Heart right ventricle (tissue), 16 donors: ENCODE data around the gene SCP2. TPM values are rescaled to one million over a fixed set of nuclear protein-coding genes. Genes with fewer than 3 reads are reported as not detected.

Experiments
- ATAC-seq, 8 donors: fragments of 200-7000 bp; cut with Tn5 transposase; one replicate each; pipeline ENCODE4 v1.9.1; 2020; ENCODE audit warnings: mild to moderate bottlenecking in 8 of 8, moderate library complexity in 8 of 8, moderate number of reproducible peaks in 1 of 8
- DNase-seq, 2 donors: peaks; one replicate each; pipeline ENCODE4 v3.0.0-alpha.2; 2020
- H3K27ac ChIP-seq, 10 donors: fragments of 200-600 bp; sonication (generic) in 2 of 10; one replicate each; pipeline versions ENCODE4 v1.5.0 to v1.8.0; 2020 to 2022; ENCODE audit warnings: mild to moderate bottlenecking in 3 of 10
- H3K27me3 ChIP-seq, 7 donors: fragments of 200-600 bp; one replicate each; pipeline ENCODE4 v1.8.0; 2021 to 2022; ENCODE audit warnings: mild to moderate bottlenecking in 2 of 7
- H3K36me3 ChIP-seq, 9 donors: fragments of 200-600 bp; sonication (generic) in 1 of 9; one replicate each; pipeline versions ENCODE4 v1.5.0 to v1.8.0; 2020 to 2022; ENCODE audit warnings: mild to moderate bottlenecking in 2 of 9
- H3K4me1 ChIP-seq, 9 donors: fragments of 200-600 bp; sonication (generic) in 1 of 9; one replicate each; pipeline versions ENCODE4 v1.5.0 to v1.8.0; 2020 to 2022; ENCODE audit warnings: mild to moderate bottlenecking in 4 of 9
- H3K4me3 ChIP-seq, 10 donors: fragments of 200-600 bp; sonication (generic) in 2 of 10; one replicate each; pipeline versions ENCODE4 v1.5.0 to v1.8.0; 2020 to 2022; ENCODE audit warnings: mild to moderate bottlenecking in 7 of 10, moderate library complexity in 2 of 10
- H3K9me3 ChIP-seq, 11 donors: fragments of 200-600 bp in 10 of 11; sonication (generic) in 2 of 11; one replicate each; pipeline versions ENCODE4 v1.5.0 to v1.8.0; 2013 to 2022; ENCODE audit warnings: mild to moderate bottlenecking in 2 of 11, control low read depth in 1 of 11, moderate library complexity in 1 of 11
- CTCF ChIP-seq, 9 donors: fragments of 200-600 bp; sonication (generic) in 2 of 9; IDR thresholded peaks; one replicate each; pipeline versions ENCODE4 v1.5.0 to v1.8.0; 2021 to 2022; ENCODE audit warnings: antibody characterized with exemption in 9 of 9, mild to moderate bottlenecking in 5 of 9, moderate library complexity in 1 of 9
- WGBS, 2 donors: extraction: QIAGEN DNeasy Blood & Tissue Kit; methylation state at CpG; one replicate each; pipeline ENCODE4 v1.1.7; 2013; ENCODE audit warnings: inconsistent platforms in 1 of 2; 5-methylcytosine and 5-hydroxymethylcytosine counted together
- intact Hi-C, 10 donors: fragments of 100-400 bp; cut with DNase I; formaldehyde crosslinking; loops; one replicate each; pipeline versions ENCODE4 v1.11.1 to v1.14.2; 2022
- polyA plus RNA-seq, 2 donors: library from polyadenylated mRNA; stranded (reverse); fragments of 200-250 nt; gene quantifications; one replicate each; pipeline ENCODE4 v1.2.3, GENCODE V29; 2013
- total RNA-seq, 10 donors: library from RNA; stranded (reverse); fragmentation: NEBNext Ultra II Directional in 3 of 10; extraction: Animal tissue kit (Norgen Biotek cat#: 25700) in 3 of 10; gene quantifications; one replicate each; pipeline versions ENCODE4 v1.2.1 to v1.2.4, GENCODE V29; 2021 to 2023
- donor health status: Arrhythmogenic right ventricular cardiomyopathy.
- donor health status: ischemic (EF 13 %, LVEDD 7.1; RV severe dilation, severe dysfunction).
- donor health status: healthy with polysubstance abuse.
- donor health status: DM: no; HTN: yes; CAD: no.
- donor health status: DM: no; HTN: no; CAD: no.
- donor health status: ischemic (EF 25% LVEDD 6.9; RV normal size, moderate dysfunction).
- donor health status: ischemic (EF 25% LVEDD 5.7; RV mildly dilated, moderate dysfunction).
- donor health status: healthy.
- donor health status: DM: yes; HTN: yes; CAD: no.
- donor health status: Ischemic cardiomyopathy.
- donor health status: ischemic (EF 35%, LVEDD 5.7; RV mildly dilated, moderate dysfunction).
- donor health status: nonischemic (EF 11% LVEDD 7.7; RV severe dilation, severe dysfunction).
- donor health status: DM: yes; HTN: yes; CAD: no.
- donor health status: PGD.
- donor health status: ischemic (EF 29% LVEDD 5.4; RV normal size, mild dysfunction).
- donor health status: nonischemic (EF 23%, LVEDD 6.1; RV moderate dilation, normal function).

SCP2 gene
- total and polyA plus RNA-seq, 12 donors: 82.3 to 149 (median 126) TPM

- peaks cover 0 to 21% (median 13%) of the 10 kb centered on the region in 9 donors for H3K4me1 ChIP-seq
- H3K9me3 ChIP-seq: no peaks in the 10 kb centered on the region
- WGBS, 2 donors: 23 to 37% methylated on average over 4 of the region's 4 CpGs
- H3K27ac ChIP-seq: no peak overlapping the region
- TF ChIP-seq CTCF (IDR thresholded peaks at IDR 0.05): no peak
- no peak overlapping the region for H3K4me3 ChIP-seq
- DNase-seq (no peak), ATAC-seq (no peak)
- H3K36me3 ChIP-seq: no peaks in the 10 kb centered on the region
- intact Hi-C loops: loop anchor here in 3 of 10 donors (10.0 kb wide), 1 partner anchor 174 kb away; no protein-coding TSS in a partner anchor
- no peaks in the 10 kb centered on the region for H3K27me3 ChIP-seq
Observed at GRCh38 chr1:53011175-53011574, 84.1 kb downstream of the SCP2 start.

- H3K36me3 ChIP-seq: peaks cover 0 to 27% (median 12%) of the 10 kb centered on the region in 9 donors
- peak; percentile 42 to 88 for DNase-seq
- WGBS, 2 donors: 1 to 3% methylated on average over 9 of the region's 9 CpGs
- no peaks in the 10 kb centered on the region for H3K27me3 ChIP-seq
- peaks cover 0 to 33% (median 25%) of the 10 kb centered on the region in 9 donors for H3K4me1 ChIP-seq
- TF ChIP-seq CTCF (IDR thresholded peaks at IDR 0.05): no peak
- peak overlapping the region; percentile 38 to 71 (median 59) for H3K4me3 ChIP-seq
- intact Hi-C loops: loop anchor here in 4 of 10 donors (2.0 to 10.0 kb wide), 3 partner anchors 42 to 170 kb away; no protein-coding TSS in a partner anchor
- no peaks in the 10 kb centered on the region for H3K9me3 ChIP-seq
- peak; percentile 89 to 98 (median 96) for ATAC-seq
- H3K27ac ChIP-seq: peak overlapping the region in 8 of 10 donors; percentile 34 to 83 (median 60)
Observed at GRCh38 chr1:53014791-53015507, 87.9 kb downstream of the SCP2 start.

GRCh38 chr1:53015508-53015860 lies 88.4 kb downstream of the SCP2 start:
- intact Hi-C loops: loop anchor here in 4 of 10 donors (2.0 to 10.0 kb wide), 3 partner anchors 42 to 169 kb away; no protein-coding TSS in a partner anchor
- no peak for TF ChIP-seq CTCF (IDR thresholded peaks at IDR 0.05)
- Histone ChIP-seq H3K4me1 (peaks cover 0 to 33% (median 25%) of the 10 kb centered on the region in 9 donors), H3K9me3 (no peaks in the 10 kb centered on the region), H3K27ac (peak overlapping the region in 6 of 10 donors; percentile 47 to 83 (median 70)), H3K4me3 (peak overlapping the region; percentile 38 to 71 (median 59)), H3K27me3 (no peaks in the 10 kb centered on the region), H3K36me3 (peaks cover 0 to 27% (median 12%) of the 10 kb centered on the region in 9 donors)
- ATAC-seq (peak in 2 of 8 donors; percentile 8 to 9), DNase-seq (no peak)
- 10 to 21% methylated on average over 3 of the region's 3 CpGs for WGBS, 2 donors

GRCh38 chr1:53016705-53017104 lies 89.6 kb downstream of the SCP2 start:
- 79 to 88% methylated on average over 1 of the region's 1 CpG for WGBS, 2 donors
- no peaks in the 10 kb centered on the region for H3K9me3 ChIP-seq
- H3K27me3 ChIP-seq: no peaks in the 10 kb centered on the region
- DNase-seq (no peak), ATAC-seq (no peak)
- TF ChIP-seq CTCF (IDR thresholded peaks at IDR 0.05): no peak
- H3K36me3 ChIP-seq: peaks cover 0 to 27% (median 12%) of the 10 kb centered on the region in 9 donors
- H3K27ac ChIP-seq: no peak overlapping the region
- H3K4me1 ChIP-seq: peaks cover 0 to 28% (median 26%) of the 10 kb centered on the region in 9 donors
- intact Hi-C loops: loop anchor here in 3 of 10 donors (5.0 to 10.0 kb wide), 2 partner anchors 41 to 168 kb away; no protein-coding TSS in a partner anchor
- H3K4me3 ChIP-seq: no peak overlapping the region
